Cardiac muscle cell (in vitro differentiated cells and primary cell): Measurements from ENCODE around the gene TRIM15. TPM values are rescaled to one million over a fixed set of nuclear protein-coding genes. Genes with fewer than 3 reads are reported as not detected.

Source experiments
- DNase-seq, 2 donors: peaks; one replicate each; pipeline versions ENCODE4 v3.0.0 to v3.0.0-alpha.2; 2010 to 2017; ENCODE audit warnings: low read depth in 1 of 2, low spot score in 1 of 2
- H3K27ac ChIP-seq: fragments of 200-600 bp; sonication (generic); 2 replicates; pipeline ENCODE4 v1.5.1; 2016
- H3K27me3 ChIP-seq: fragments of 200-600 bp; sonication (generic); 2 replicates; pipeline ENCODE4 v1.6.0; 2016; ENCODE audit warnings: control low read depth
- H3K36me3 ChIP-seq: fragments of 200-600 bp; sonication (generic); 2 replicates; pipeline ENCODE4 v1.5.1; 2016; ENCODE audit warnings: control low read depth
- H3K4me1 ChIP-seq: fragments of 200-600 bp; sonication (generic); 2 replicates; pipeline ENCODE4 v1.8.1; 2017; ENCODE audit warnings: low read depth, mild to moderate bottlenecking, mixed run types
- H3K4me3 ChIP-seq: fragments of 200-600 bp; sonication (generic); 2 replicates; pipeline ENCODE4 v1.5.1; 2016; ENCODE audit warnings: mild to moderate bottlenecking
- H3K9me3 ChIP-seq: fragments of 200-600 bp; sonication (generic); 2 replicates; pipeline ENCODE4 v1.5.1; 2017; ENCODE audit warnings: low read depth, mild to moderate bottlenecking, control low read depth
- CTCF ChIP-seq: IDR thresholded peaks from 2 replicates; pipeline ENCODE4 v1.5.1; 2012; ENCODE audit warnings: low read depth, mild to moderate bottlenecking, low read length
- polyA plus RNA-seq: library from polyadenylated mRNA; unstranded; fragments of >200 nt; fragmentation: Nextera tagmentation; extraction: Ambion mirVana; gene quantifications from 2 replicates; pipeline ENCODE4 v1.2.1, GENCODE V29; 2016
- total RNA-seq: library from RNA; depleted of rRNA; stranded (reverse); fragments of >200 nt; gene quantifications from 2 replicates; pipeline ENCODE4 v1.2.3, GENCODE V29; 2016

The TRIM15 gene
- total and polyA plus RNA-seq, 2 experiments from 2014 or later = not detected

GRCh38 chr6:30122515-30122914 is 40.8 kb upstream of the TRIM15 start:
- H3K36me3 ChIP-seq = no peaks in the 10 kb centered on the region
- peaks cover 59% of the 10 kb centered on the region for H3K27me3 ChIP-seq
- DNase-seq = no peak
- no peaks in the 10 kb centered on the region for H3K4me1 ChIP-seq
- TF ChIP-seq CTCF = no peak
- H3K9me3 ChIP-seq = no peaks in the 10 kb centered on the region
- H3K4me3 ChIP-seq = no peak overlapping the region
- H3K27ac ChIP-seq = no peak overlapping the region

- Histone ChIP-seq H3K4me1 (no peaks in the 10 kb centered on the region), H3K36me3 (no peaks in the 10 kb centered on the region), H3K27ac (no peak overlapping the region), H3K27me3 (peaks cover 88% of the 10 kb centered on the region), H3K9me3 (no peaks in the 10 kb centered on the region), H3K4me3 (peak overlapping the region; percentile 24)
- TF ChIP-seq CTCF = no peak
- peak; percentile 6 to 12 for DNase-seq
These were observed 35.9 kb upstream of the TRIM15 start for GRCh38 chr6:30127238-30128093.

- no peak for DNase-seq
- H3K4me1 ChIP-seq = no peaks in the 10 kb centered on the region
- no peaks in the 10 kb centered on the region for H3K9me3 ChIP-seq
- H3K4me3 ChIP-seq = no peak overlapping the region
- H3K27ac ChIP-seq = no peak overlapping the region
- no peaks in the 10 kb centered on the region for H3K36me3 ChIP-seq
- TF ChIP-seq CTCF = no peak
- peaks cover 96% of the 10 kb centered on the region for H3K27me3 ChIP-seq
These were observed 33.8 kb upstream of the TRIM15 start for GRCh38 chr6:30129265-30130178.

- no peaks in the 10 kb centered on the region for H3K9me3 ChIP-seq
- no peak for DNase-seq
These were observed 33.1 kb upstream of the TRIM15 start for GRCh38 chr6:30130179-30130679.

More at GRCh38 chr6:30130179-30130679, 33.1 kb upstream of the TRIM15 start:
- H3K27me3 ChIP-seq = peaks cover 94% of the 10 kb centered on the region
- no peaks in the 10 kb centered on the region for H3K36me3 ChIP-seq
- no peak overlapping the region for H3K27ac ChIP-seq
- no peak for TF ChIP-seq CTCF
- no peak overlapping the region for H3K4me3 ChIP-seq
- no peaks in the 10 kb centered on the region for H3K4me1 ChIP-seq
